Natural killer cell (primary cell): ENCODE results near the gene MAP2K6. TPM values are rescaled to one million over a fixed set of nuclear protein-coding genes. Genes with fewer than 3 reads are reported as not detected.

ENCODE experiments used
- ATAC-seq, 3 donors: fragments of 150-1000 bp in 2 of 3; fragments of 200-7000 bp in 1 of 3; cut with Tn5 transposase; 1 replicate in 1 of 3; 2 replicates in 2 of 3; pipeline ENCODE4 v1.10.0; 2021; ENCODE audit warnings: mild to moderate bottlenecking in 2 of 3, moderate library complexity in 2 of 3
- DNase-seq, 2 donors: peaks; one replicate each; pipeline versions ENCODE4 v3.0.0 to v3.0.0-alpha.2; 2013 to 2021; ENCODE audit warnings: mixed read lengths in 1 of 2
- H3K27ac ChIP-seq: one replicate; pipeline ENCODE4 v1.5.1; 2013; ENCODE audit warnings: mild to moderate bottlenecking, low read length
- H3K27me3 ChIP-seq: one replicate; pipeline ENCODE4 v1.6.1; 2013; ENCODE audit warnings: low read length; ENCODE audit not compliant: control insufficient read depth, insufficient read depth
- H3K36me3 ChIP-seq: one replicate; pipeline ENCODE4 v1.6.1; 2013; ENCODE audit warnings: low read length; ENCODE audit not compliant: control insufficient read depth, insufficient read depth
- H3K4me1 ChIP-seq: one replicate; pipeline ENCODE4 v1.6.1; 2013; ENCODE audit warnings: low read length; ENCODE audit not compliant: control insufficient read depth, insufficient read depth
- H3K4me3 ChIP-seq: one replicate; pipeline ENCODE4 v1.5.1; 2013; ENCODE audit warnings: low read length
- H3K9me3 ChIP-seq: one replicate; pipeline ENCODE4 v1.6.1; 2013; ENCODE audit warnings: low read length; ENCODE audit not compliant: control insufficient read depth, insufficient read depth
- H3K27ac Mint-ChIP-seq, 2 donors: one replicate each; pipeline ENCODE4 v1.8.0; 2022; ENCODE audit warnings: mild to moderate bottlenecking in 2 of 2, mixed read lengths in 2 of 2, moderate library complexity in 1 of 2
- H3K27me3 Mint-ChIP-seq, 2 donors: one replicate each; pipeline ENCODE4 v1.8.0; 2022; ENCODE audit warnings: low read depth in 2 of 2, mixed read lengths in 2 of 2
- H3K36me3 Mint-ChIP-seq: one replicate; pipeline ENCODE4 v1.8.0; 2022; ENCODE audit warnings: mixed read lengths
- H3K4me1 Mint-ChIP-seq, 2 donors: one replicate each; pipeline ENCODE4 v1.8.0; 2022; ENCODE audit warnings: mixed read lengths in 2 of 2
- H3K4me3 Mint-ChIP-seq: one replicate; pipeline ENCODE4 v1.8.0; 2022; ENCODE audit warnings: mild to moderate bottlenecking, moderate library complexity, mixed read lengths
- H3K9me3 Mint-ChIP-seq, 2 donors: one replicate each; pipeline ENCODE4 v1.8.0; 2022; ENCODE audit warnings: mixed read lengths in 2 of 2
- WGBS: methylation state at CpG from one replicate; pipeline ENCODE4 v1.1.7; 2013; ENCODE audit warnings: missing lambda C conversion rate; ENCODE audit not compliant: insufficient coverage; 5-methylcytosine and 5-hydroxymethylcytosine counted together
- intact Hi-C: fragments of 100-400 bp; cut with micrococcal nuclease; formaldehyde crosslinking; loops from one replicate; pipeline ENCODE4 v1.14.2; 2022
- total RNA-seq, 4 donors: library from RNA; stranded (reverse); fragments of 120-200 nt in 1 of 4; gene quantifications; one replicate each; pipeline versions ENCODE4 v1.2.3 to v1.2.4, GENCODE V29; 2013 to 2022
- TF ChIP-seq, protein P1 (sequence below): fragments of 200-600 bp; IDR thresholded peaks from one replicate; pipeline ENCODE4 v1.8.0; 2022; ENCODE audit warnings: antibody characterized with exemption

MAP2K6 gene
- total RNA-seq, 3 donors from 2014 or later (not counting 1 experiment from before 2014, with no cell fraction given), result 11.8 to 16.9 (median 14.0) TPM

GRCh38 chr17:69540356-69540755, 125.9 kb downstream of the MAP2K6 start:
- no peak overlapping the region for H3K4me3 ChIP-seq
- no peaks in the 10 kb centered on the region for H3K4me1 ChIP-seq
- Mint-ChIP-seq H3K36me3 (peaks cover 35% of the 10 kb centered on the region), H3K4me3 (no peak overlapping the region), H3K27ac (no peak overlapping the region), H3K9me3 (no peaks in the 10 kb centered on the region), H3K4me1 (no peaks in the 10 kb centered on the region), H3K27me3 (no peaks in the 10 kb centered on the region)
- intact Hi-C loops, result no loop called here
- 88% methylated on average over 2 of the region's 2 CpGs for WGBS
- DNase-seq, result no peak
- ATAC-seq, result no peak
- H3K27me3 ChIP-seq, result no peaks in the 10 kb centered on the region
- TF ChIP-seq, protein P1, sequence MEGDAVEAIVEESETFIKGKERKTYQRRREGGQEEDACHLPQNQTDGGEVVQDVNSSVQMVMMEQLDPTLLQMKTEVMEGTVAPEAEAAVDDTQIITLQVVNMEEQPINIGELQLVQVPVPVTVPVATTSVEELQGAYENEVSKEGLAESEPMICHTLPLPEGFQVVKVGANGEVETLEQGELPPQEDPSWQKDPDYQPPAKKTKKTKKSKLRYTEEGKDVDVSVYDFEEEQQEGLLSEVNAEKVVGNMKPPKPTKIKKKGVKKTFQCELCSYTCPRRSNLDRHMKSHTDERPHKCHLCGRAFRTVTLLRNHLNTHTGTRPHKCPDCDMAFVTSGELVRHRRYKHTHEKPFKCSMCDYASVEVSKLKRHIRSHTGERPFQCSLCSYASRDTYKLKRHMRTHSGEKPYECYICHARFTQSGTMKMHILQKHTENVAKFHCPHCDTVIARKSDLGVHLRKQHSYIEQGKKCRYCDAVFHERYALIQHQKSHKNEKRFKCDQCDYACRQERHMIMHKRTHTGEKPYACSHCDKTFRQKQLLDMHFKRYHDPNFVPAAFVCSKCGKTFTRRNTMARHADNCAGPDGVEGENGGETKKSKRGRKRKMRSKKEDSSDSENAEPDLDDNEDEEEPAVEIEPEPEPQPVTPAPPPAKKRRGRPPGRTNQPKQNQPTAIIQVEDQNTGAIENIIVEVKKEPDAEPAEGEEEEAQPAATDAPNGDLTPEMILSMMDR, result no peak
- peaks cover 14% of the 10 kb centered on the region for H3K36me3 ChIP-seq
- no peaks in the 10 kb centered on the region for H3K9me3 ChIP-seq
- H3K27ac ChIP-seq, result no peak overlapping the region

DNA sequence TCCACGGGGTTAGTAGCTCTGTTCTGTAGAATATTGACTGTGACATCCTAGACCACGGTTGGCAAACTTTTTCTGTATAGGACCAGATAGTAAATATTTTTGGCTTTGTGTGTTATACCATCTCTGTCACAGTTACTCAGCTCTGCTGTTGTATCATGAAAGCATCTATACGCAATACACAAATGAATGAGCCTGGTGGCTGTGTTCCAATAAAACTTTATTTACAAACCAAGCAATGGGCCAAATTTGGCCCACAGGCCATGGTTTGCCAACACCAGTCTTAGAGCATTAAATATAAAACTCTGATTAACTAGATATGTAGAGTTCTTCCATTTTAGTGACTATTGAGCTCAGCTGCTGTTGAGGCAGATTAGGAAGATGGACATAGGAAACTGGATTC, 132.7 kb downstream of the MAP2K6 start:
- Histone ChIP-seq H3K4me3 (no peak overlapping the region), H3K36me3 (peaks cover 3% of the 10 kb centered on the region), H3K9me3 (no peaks in the 10 kb centered on the region), H3K27ac (no peak overlapping the region), H3K27me3 (no peaks in the 10 kb centered on the region), H3K4me1 (no peaks in the 10 kb centered on the region)
- no peak for DNase-seq
- Mint-ChIP-seq H3K4me3 (no peak overlapping the region), H3K36me3 (peaks cover 17% of the 10 kb centered on the region), H3K27me3 (no peaks in the 10 kb centered on the region), H3K4me1 (no peaks in the 10 kb centered on the region), H3K27ac (no peak overlapping the region), H3K9me3 (no peaks in the 10 kb centered on the region)
- no peak for ATAC-seq
- intact Hi-C loops, result no loop called here
- WGBS, result 94% methylated on average over 3 of the region's 3 CpGs
- TF ChIP-seq, protein P1, result no peak

GRCh38 chr17:69547947-69548346, 133.4 kb downstream of the MAP2K6 start:
- TF ChIP-seq, protein P1, result no peak

More at GRCh38 chr17:69547947-69548346, 133.4 kb downstream of the MAP2K6 start:
- Histone ChIP-seq H3K4me1 (no peaks in the 10 kb centered on the region), H3K9me3 (no peaks in the 10 kb centered on the region), H3K4me3 (no peak overlapping the region), H3K36me3 (peaks cover 3% of the 10 kb centered on the region), H3K27me3 (no peaks in the 10 kb centered on the region), H3K27ac (no peak overlapping the region)
- H3K27ac Mint-ChIP-seq, result no peak overlapping the region
- H3K36me3 Mint-ChIP-seq, result peaks cover 11% of the 10 kb centered on the region
- H3K4me1 Mint-ChIP-seq, result no peaks in the 10 kb centered on the region
- ATAC-seq (no peak), DNase-seq (no peak)
- intact Hi-C loops, result no loop called here
- WGBS, result 89% methylated on average over 2 of the region's 3 CpGs
- no peak overlapping the region for H3K4me3 Mint-ChIP-seq
- no peaks in the 10 kb centered on the region for H3K9me3 Mint-ChIP-seq
- no peaks in the 10 kb centered on the region for H3K27me3 Mint-ChIP-seq
